Breast epithelium (tissue), 4 donors: ENCODE measurements around the gene TIMP1. TPM values are rescaled to one million over a fixed set of nuclear protein-coding genes. Genes with fewer than 3 reads are reported as not detected.
A peak's percentile ranks its signal among the peaks of the same experiment; 100 is the strongest.

Source experiments
- DNase-seq, 2 donors: peaks; one replicate each; pipeline ENCODE4 v3.0.0-alpha.2; 2019; ENCODE audit warnings: low spot score in 2 of 2
- H3K27ac ChIP-seq, 2 donors: fragments of 200-600 bp; sonication (generic) in 1 of 2; one replicate each; pipeline ENCODE4 v1.5.1; 2016 to 2019; ENCODE audit warnings: mild to moderate bottlenecking in 1 of 2
- H3K27me3 ChIP-seq, 2 donors: fragments of 200-600 bp; sonication (generic) in 1 of 2; one replicate each; pipeline versions ENCODE4 v1.5.1 to v1.6.0; 2017 to 2019; ENCODE audit warnings: control low read depth in 1 of 2, mild to moderate bottlenecking in 1 of 2
- H3K36me3 ChIP-seq: fragments of 200-600 bp; one replicate; pipeline ENCODE4 v1.5.1; 2019
- H3K4me1 ChIP-seq, 2 donors: fragments of 200-600 bp; sonication (generic); one replicate each; pipeline ENCODE4 v1.5.1; 2016 to 2019; ENCODE audit warnings: control low read depth in 1 of 2
- H3K4me3 ChIP-seq, 3 donors: fragments of 200-600 bp; sonication (generic); 1 replicate in 2 of 3; 2 replicates in 1 of 3; pipeline ENCODE4 v1.5.1; 2016 to 2019; ENCODE audit warnings: mild to moderate bottlenecking in 3 of 3, moderate library complexity in 2 of 3
- H3K9me3 ChIP-seq, 2 donors: fragments of 200-600 bp; sonication (generic) in 1 of 2; one replicate each; pipeline ENCODE4 v1.5.1; 2016 to 2019; ENCODE audit warnings: control low read depth in 1 of 2
- CTCF ChIP-seq, 3 donors: fragments of 450-650 bp; IDR thresholded peaks; one replicate each; pipeline ENCODE4 v1.5.1; 2016 to 2017; ENCODE audit warnings: antibody characterized with exemption in 3 of 3, mild to moderate bottlenecking in 3 of 3, moderate library complexity in 3 of 3
- POLR2A ChIP-seq: fragments of 450-650 bp; IDR thresholded peaks from one replicate; pipeline ENCODE4 v1.6.1; 2016; ENCODE audit warnings: antibody characterized with exemption, mild to moderate bottlenecking, moderate library complexity
- POLR2AphosphoS5 ChIP-seq, 3 donors: sonication (generic); formaldehyde crosslinking; IDR thresholded peaks; one replicate each; pipeline ENCODE4 v1.6.1; 2017; ENCODE audit warnings: antibody characterized with exemption in 3 of 3
- intact Hi-C: fragments of 100-400 bp; cut with DNase I; formaldehyde crosslinking; loops from one replicate; pipeline ENCODE4 v1.15.1; 2023; ENCODE audit warnings: low total_unique reads
- total RNA-seq, 3 donors: library from RNA; depleted of rRNA; stranded (reverse); fragments of >200 nt; gene quantifications; one replicate each; pipeline ENCODE4 v1.1.0, GENCODE V29; 2016

TIMP1 gene
- total RNA-seq, 3 donors from 2014 or later, result 85.9 to 225 (median 180) TPM

GRCh38 chrX:47577424-47577823 is 4.8 kb upstream of the TIMP1 start:
- no peaks in the 10 kb centered on the region for H3K36me3 ChIP-seq
- H3K4me3 ChIP-seq, result no peak overlapping the region
- DNase-seq, result no peak
- H3K27ac ChIP-seq, result no peak overlapping the region
- H3K9me3 ChIP-seq, result no peaks in the 10 kb centered on the region
- peaks cover 0 to 43% of the 10 kb centered on the region in 2 donors for H3K27me3 ChIP-seq
- no peak for TF ChIP-seq POLR2AphosphoS5 (IDR thresholded peaks at IDR 0.05)
- no peak for TF ChIP-seq CTCF (IDR thresholded peaks at IDR 0.05)
- intact Hi-C loops, result loop anchor here (10.0 kb wide), 1 partner anchor 47 kb away; the partner anchor contains the start of gene CFP
- H3K4me1 ChIP-seq, result no peaks in the 10 kb centered on the region

DNA sequence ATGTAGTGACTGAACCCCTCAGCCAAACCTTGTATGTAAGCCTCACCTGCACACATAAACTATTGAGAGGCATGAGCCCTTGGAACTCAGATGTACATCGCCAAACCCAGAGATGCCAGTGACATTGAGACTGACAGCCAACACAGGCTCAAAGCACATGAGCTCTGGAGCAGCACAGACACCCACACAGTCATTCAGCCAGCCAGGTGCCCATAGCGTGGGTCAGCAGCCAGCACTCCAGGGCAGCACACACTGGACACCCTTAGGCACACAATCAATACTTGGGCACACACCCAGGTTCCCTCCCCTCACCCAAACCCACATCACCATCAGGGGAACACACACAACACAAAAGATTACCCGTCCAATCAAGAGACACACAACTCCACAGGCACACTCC is 4.3 kb upstream of the TIMP1 start:
- H3K9me3 ChIP-seq, result no peaks in the 10 kb centered on the region
- TF ChIP-seq POLR2AphosphoS5 (IDR thresholded peaks at IDR 0.05) (no peak), CTCF (IDR thresholded peaks at IDR 0.05) (no peak), POLR2A (no peak)
- H3K36me3 ChIP-seq, result no peaks in the 10 kb centered on the region
- no peak for DNase-seq
- intact Hi-C loops, result loop anchor here (10.0 kb wide), 1 partner anchor 47 kb away; the partner anchor contains the start of gene CFP
- peaks cover 0 to 38% of the 10 kb centered on the region in 2 donors for H3K27me3 ChIP-seq
- no peaks in the 10 kb centered on the region for H3K4me1 ChIP-seq
- no peak overlapping the region for H3K4me3 ChIP-seq
- no peak overlapping the region for H3K27ac ChIP-seq

DNA sequence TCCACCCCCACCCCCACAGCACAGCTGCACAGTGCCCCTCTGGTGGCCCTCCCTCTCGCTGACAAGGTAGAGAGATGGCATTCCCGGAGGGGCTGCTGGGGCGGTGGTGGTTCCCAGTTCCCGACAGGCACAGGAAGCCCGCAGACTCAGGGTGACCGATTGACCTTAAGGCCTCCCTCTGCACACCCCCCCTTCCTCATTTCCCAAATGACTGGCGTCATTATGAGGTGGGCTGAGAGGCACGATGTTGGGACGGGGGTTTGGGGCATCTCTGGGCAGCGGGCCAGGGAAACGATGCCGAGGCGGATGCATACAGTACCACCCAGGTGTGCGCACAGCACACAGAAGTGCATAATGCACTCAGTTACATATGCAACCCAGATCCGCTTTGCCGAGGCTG is 3.5 kb upstream of the TIMP1 start:
- Histone ChIP-seq H3K27me3 (peaks cover 0 to 32% of the 10 kb centered on the region in 2 donors), H3K9me3 (no peaks in the 10 kb centered on the region), H3K27ac (no peak overlapping the region), H3K4me1 (no peaks in the 10 kb centered on the region), H3K4me3 (no peak overlapping the region), H3K36me3 (no peaks in the 10 kb centered on the region)
- no peak for DNase-seq
- TF ChIP-seq CTCF (IDR thresholded peaks at IDR 0.05) (no peak), POLR2AphosphoS5 (IDR thresholded peaks at IDR 0.05) (no peak), POLR2A (no peak)
- intact Hi-C loops, result loop anchor here (10.0 kb wide), 1 partner anchor 46 kb away; the partner anchor contains the start of gene CFP

DNA sequence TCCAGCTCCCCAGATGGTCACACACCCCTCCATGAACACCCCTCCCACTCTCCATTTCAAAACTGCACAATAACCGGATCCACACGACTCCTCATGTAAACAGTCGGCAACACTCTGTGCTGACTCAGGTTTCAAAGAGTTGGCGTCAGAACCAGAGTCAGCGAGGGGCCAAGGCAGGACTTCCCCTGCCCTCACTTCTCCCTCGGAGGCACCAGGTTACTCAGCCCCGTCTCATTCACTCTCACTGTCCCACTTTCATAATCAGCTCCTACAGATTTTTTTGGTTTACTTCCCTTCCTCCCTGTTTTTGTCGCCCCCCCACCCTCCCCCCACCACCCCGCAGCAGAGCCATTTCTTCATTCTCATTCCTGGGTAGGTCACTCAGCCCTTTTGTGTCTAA is 2.7 kb upstream of the TIMP1 start:
- Histone ChIP-seq H3K27ac (no peak overlapping the region), H3K36me3 (no peaks in the 10 kb centered on the region), H3K4me3 (no peak overlapping the region), H3K9me3 (no peaks in the 10 kb centered on the region), H3K4me1 (no peaks in the 10 kb centered on the region), H3K27me3 (peaks cover 0 to 24% of the 10 kb centered on the region in 2 donors)
- intact Hi-C loops, result loop anchor here (10.0 kb wide), 1 partner anchor 45 kb away; the partner anchor contains the start of gene CFP
- no peak for DNase-seq
- TF ChIP-seq CTCF (IDR thresholded peaks at IDR 0.05), result no peak
- TF ChIP-seq POLR2AphosphoS5 (IDR thresholded peaks at IDR 0.05), result no peak

GRCh38 chrX:47583240-47583861 is 1.1 kb downstream of the TIMP1 start:
- TF ChIP-seq POLR2A, result no peak
- TF ChIP-seq CTCF (IDR thresholded peaks at IDR 0.05), result no peak
- no peak for TF ChIP-seq POLR2AphosphoS5 (IDR thresholded peaks at IDR 0.05)
- no peaks in the 10 kb centered on the region for H3K36me3 ChIP-seq
- peak overlapping the region; percentile 7 to 73 (median 51) for H3K4me3 ChIP-seq
- H3K9me3 ChIP-seq, result no peaks in the 10 kb centered on the region
- H3K27ac ChIP-seq, result peak overlapping the region; percentile 73 to 97
- no peak for DNase-seq
- intact Hi-C loops, result no loop called here
- no peaks in the 10 kb centered on the region for H3K4me1 ChIP-seq
- H3K27me3 ChIP-seq, result peaks cover 0 to 30% of the 10 kb centered on the region in 2 donors
